K562 (cell line): ENCODE results near the gene STAB2.

Experiments used
- CTCF ChIP-seq, 3 experiments: IDR thresholded peaks in 2 of 3; conservative IDR thresholded peaks in 1 of 3; 2 replicates each; pipeline ENCODE4 v1.5.1; 2011 to 2012; ENCODE audit warnings: low read length in 3 of 3, mild to moderate bottlenecking in 3 of 3, control low read depth in 2 of 3, improper control_type of control experiment in 1 of 3, inconsistent platforms in 1 of 3, low read depth in 1 of 3, mixed read lengths in 1 of 3, moderate library complexity in 1 of 3; ENCODE audit not compliant: insufficient read depth in 2 of 3
- KAT2B ChIP-seq: IDR thresholded peaks from one replicate; pipeline ENCODE4 v1.6.1; 2012; ENCODE audit warnings: low read depth, mild to moderate bottlenecking, control low read depth, inconsistent platforms, low read length, moderate library complexity
- NRF1 ChIP-seq, 2 experiments: fragments of 450-650 bp; IDR thresholded peaks in 1 of 2; conservative IDR thresholded peaks in 1 of 2; 2 replicates each; pipeline ENCODE4 v1.6.1; 2014; ENCODE audit warnings: mild to moderate bottlenecking in 2 of 2
- SMARCC2 ChIP-seq: fragments of 450-650 bp; IDR thresholded peaks from 2 replicates; pipeline ENCODE4 v1.6.1; 2017; ENCODE audit warnings: antibody characterized with exemption, moderate library complexity, mild to moderate bottlenecking, low read depth
- TCF15 ChIP-seq: fragments of 250-450 bp; sonication (Bioruptor Pico); IDR thresholded peaks from 2 replicates; pipeline ENCODE4 v1.8.0; 2022; ENCODE audit warnings: moderate library complexity, mild to moderate bottlenecking, inconsistent platforms

GRCh38 chr12:103547376-103547775 is 39.7 kb upstream of the STAB2 start:
- TF ChIP-seq CTCF (IDR thresholded peaks at IDR 0.05 in 2 of 3, conservative IDR thresholded peaks at IDR 0.05 in 1 of 3; ENCODE audit: insufficient read depth in 2 of 3, low read depth in 1 of 3, low read length in 3 of 3): no peak
- TF ChIP-seq TCF15 (CRISPR knock-in tag): no peak
- TF ChIP-seq SMARCC2: no peak
- TF ChIP-seq KAT2B: no peak
- no peak for TF ChIP-seq NRF1 (conservative IDR thresholded peaks at IDR 0.05 in 1 of 2, IDR thresholded peaks at IDR 0.05 in 1 of 2)
